Stimulated activated CD4-positive, alpha-beta T cell treated with anti-CD3 and anti-CD28 coated beads, Interleukin-4, amount 100 ng/mL, for 48 hours (primary cell): ENCODE results near the gene CDH2.

Experiments
- DNase-seq, 2 donors: peaks; one replicate each; pipeline ENCODE4 v3.0.0-alpha.2; 2020; ENCODE audit warnings: low read depth in 2 of 2

Gene CDH2

GRCh38 chr18:28168725-28169124 lies 8.2 kb downstream of the CDH2 start:
- no peak for DNase-seq

GRCh38 chr18:28167835-28168349 lies 9.0 kb downstream of the CDH2 start:
- no peak for DNase-seq

- DNase-seq: no peak
These were observed 12.0 kb downstream of the CDH2 start for GRCh38 chr18:28164771-28165483.

GRCh38 chr18:28163201-28163775 lies 13.6 kb downstream of the CDH2 start:
- DNase-seq: no peak

- no peak for DNase-seq
These were observed 15.0 kb downstream of the CDH2 start for GRCh38 chr18:28161608-28162599.

GRCh38 chr18:28159055-28159454 lies 17.9 kb downstream of the CDH2 start:
- DNase-seq: no peak

- DNase-seq: no peak
These were observed 18.8 kb downstream of the CDH2 start for GRCh38 chr18:28158083-28158581.

- no peak for DNase-seq
These were observed 23.4 kb downstream of the CDH2 start for GRCh38 chr18:28153485-28154065.

GRCh38 chr18:28152754-28153153 lies 24.2 kb downstream of the CDH2 start:
- DNase-seq: no peak

GRCh38 chr18:28152354-28152753 lies 24.6 kb downstream of the CDH2 start:
- DNase-seq: no peak

- no peak for DNase-seq
These were observed 25.5 kb downstream of the CDH2 start for GRCh38 chr18:28151434-28151833.

- DNase-seq: no peak
These were observed 26.0 kb downstream of the CDH2 start for GRCh38 chr18:28150925-28151324.

GRCh38 chr18:28149810-28150420 lies 27.0 kb downstream of the CDH2 start:
- no peak for DNase-seq

- no peak for DNase-seq
These were observed 29.2 kb downstream of the CDH2 start for GRCh38 chr18:28147674-28148171.

GRCh38 chr18:28143725-28144124 lies 33.2 kb downstream of the CDH2 start:
- DNase-seq: no peak

- DNase-seq: no peak
These were observed 38.1 kb downstream of the CDH2 start for GRCh38 chr18:28138816-28139215.

- DNase-seq: no peak
These were observed 40.9 kb downstream of the CDH2 start for GRCh38 chr18:28136071-28136470.

- no peak for DNase-seq
These were observed 42.2 kb downstream of the CDH2 start for GRCh38 chr18:28134774-28135173.

- no peak for DNase-seq
These were observed 44.8 kb downstream of the CDH2 start for GRCh38 chr18:28132084-28132483.

GRCh38 chr18:28128659-28128980 lies 48.3 kb downstream of the CDH2 start:
- DNase-seq: no peak
